ENCODE results near the gene TESMIN.

TESMIN gene

GRCh38 chr11:68677432-68677831 is 73.9 kb downstream of the TESMIN start:
- no peaks in the 10 kb centered on the region for H3F3A ChIP-seq (ENCODE audit: insufficient read depth, low read length)
- no peaks in the 10 kb centered on the region for H3K4me1 ChIP-seq (ENCODE audit: low read length)
- no peaks in the 10 kb centered on the region for H3K9me2 ChIP-seq (replicated peaks; ENCODE audit: insufficient read depth, low read length)
- no peak overlapping the region for H3K9ac ChIP-seq (ENCODE audit: low read length)
- TF ChIP-seq EZH2phosphoT487 (IDR thresholded peaks at IDR 0.05; ENCODE audit: low read length) (no peak), CTCF (IDR thresholded peaks at IDR 0.05; ENCODE audit: low read length) (no peak), EZH2 (optimal IDR thresholded peaks at IDR 0.05; ENCODE audit: low read depth, low read length) (no peak)
- no peaks in the 10 kb centered on the region for H3K9me3 ChIP-seq (replicated peaks; ENCODE audit: insufficient read depth, low read length)
- no peak overlapping the region for H3K4me2 ChIP-seq (ENCODE audit: low read depth, low read length)
- peaks cover 54% of the 10 kb centered on the region for H3K27me3 ChIP-seq (replicated peaks; ENCODE audit: insufficient read depth, low read length)
- no peak overlapping the region for H3K4me3 ChIP-seq (ENCODE audit: low read length)
- H3K79me2 ChIP-seq (ENCODE audit: low read length) = no peaks in the 10 kb centered on the region
- no peak overlapping the region for H3K27ac ChIP-seq (ENCODE audit: low read length)
- no peaks in the 10 kb centered on the region for H3K36me3 ChIP-seq (replicated peaks; ENCODE audit: insufficient read depth, low read length)
- no peak overlapping the region for H2AFZ ChIP-seq (ENCODE audit: low read length)
- DNase-seq = no peak
- H4K20me1 ChIP-seq (ENCODE audit: insufficient read depth, low read length) = no peaks in the 10 kb centered on the region

GRCh38 chr11:68674461-68674860 is 76.9 kb downstream of the TESMIN start:
- Histone ChIP-seq H3K27ac (ENCODE audit: low read length) (no peak overlapping the region), H2AFZ (ENCODE audit: low read length) (no peak overlapping the region)
- TF ChIP-seq EZH2phosphoT487 (IDR thresholded peaks at IDR 0.05; ENCODE audit: low read length) (no peak), EZH2 (optimal IDR thresholded peaks at IDR 0.05; ENCODE audit: low read depth, low read length) (no peak), CTCF (IDR thresholded peaks at IDR 0.05; ENCODE audit: low read length) (no peak)

GRCh38 chr11:68673991-68674390 is 77.3 kb downstream of the TESMIN start:
- Histone ChIP-seq H3F3A (ENCODE audit: insufficient read depth, low read length) (no peaks in the 10 kb centered on the region), H3K27ac (ENCODE audit: low read length) (no peak overlapping the region), H3K4me2 (ENCODE audit: low read depth, low read length) (no peak overlapping the region), H3K27me3 (replicated peaks; ENCODE audit: insufficient read depth, low read length) (peaks cover 37% of the 10 kb centered on the region), H3K36me3 (replicated peaks; ENCODE audit: insufficient read depth, low read length) (no peaks in the 10 kb centered on the region), H3K9me2 (replicated peaks; ENCODE audit: insufficient read depth, low read length) (no peaks in the 10 kb centered on the region), H3K4me3 (ENCODE audit: low read length) (no peak overlapping the region), H3K79me2 (ENCODE audit: low read length) (no peaks in the 10 kb centered on the region), H3K4me1 (ENCODE audit: low read length) (peaks cover 10% of the 10 kb centered on the region), H2AFZ (ENCODE audit: low read length) (no peak overlapping the region), H3K9me3 (replicated peaks; ENCODE audit: insufficient read depth, low read length) (no peaks in the 10 kb centered on the region), H3K9ac (ENCODE audit: low read length) (no peak overlapping the region), H4K20me1 (ENCODE audit: insufficient read depth, low read length) (no peaks in the 10 kb centered on the region)
- DNase-seq = no peak
- TF ChIP-seq CTCF (IDR thresholded peaks at IDR 0.05; ENCODE audit: low read length) (no peak), EZH2phosphoT487 (IDR thresholded peaks at IDR 0.05; ENCODE audit: low read length) (no peak), EZH2 (optimal IDR thresholded peaks at IDR 0.05; ENCODE audit: low read depth, low read length) (no peak)

More at GRCh38 chr11:68674461-68674860, 76.9 kb downstream of the TESMIN start:
- DNase-seq = no peak
- Histone ChIP-seq H3K4me1 (ENCODE audit: low read length) (peaks cover 9% of the 10 kb centered on the region), H4K20me1 (ENCODE audit: insufficient read depth, low read length) (no peaks in the 10 kb centered on the region), H3F3A (ENCODE audit: insufficient read depth, low read length) (no peaks in the 10 kb centered on the region), H3K9ac (ENCODE audit: low read length) (no peak overlapping the region), H3K9me2 (replicated peaks; ENCODE audit: insufficient read depth, low read length) (no peaks in the 10 kb centered on the region), H3K9me3 (replicated peaks; ENCODE audit: insufficient read depth, low read length) (no peaks in the 10 kb centered on the region), H3K4me3 (ENCODE audit: low read length) (no peak overlapping the region), H3K27me3 (replicated peaks; ENCODE audit: insufficient read depth, low read length) (peaks cover 38% of the 10 kb centered on the region), H3K4me2 (ENCODE audit: low read depth, low read length) (no peak overlapping the region), H3K79me2 (ENCODE audit: low read length) (no peaks in the 10 kb centered on the region), H3K36me3 (replicated peaks; ENCODE audit: insufficient read depth, low read length) (no peaks in the 10 kb centered on the region)
